Measurements from ENCODE around the gene HSF2. TPM values are rescaled to one million over a fixed set of nuclear protein-coding genes. Genes with fewer than 3 reads are reported as not detected.
"Not testable (repeated sequence)": the region's sequence is repeated elsewhere in the genome, so short reads cannot be mapped to it uniquely, and the experiment has no call there.

Gene HSF2
- total RNA-seq, 6 experiments from 2014 or later, result 7.0 to 10.9 (median 9.2) TPM

DNA sequence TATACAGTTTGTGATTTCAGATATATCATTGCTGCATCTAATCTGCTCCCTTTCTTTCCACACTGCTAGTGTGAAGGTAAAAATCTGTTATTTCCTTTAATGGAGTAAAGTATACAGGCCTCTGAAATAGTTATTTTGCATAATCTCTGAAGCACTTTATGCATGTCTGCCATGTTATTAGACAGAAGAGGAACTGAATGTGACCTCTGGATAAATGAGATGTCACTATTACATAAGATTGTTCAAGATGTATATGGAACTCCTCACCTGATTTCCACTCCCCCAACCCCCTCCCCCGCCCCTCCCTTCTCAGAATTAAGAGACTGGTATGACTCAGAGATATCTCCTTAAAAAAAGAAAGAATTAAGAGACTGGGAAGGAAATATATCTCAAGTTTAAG is 45.8 kb downstream of the HSF2 start:
- peaks cover 8% of the 10 kb centered on the region for H3K4me1 Mint-ChIP-seq (ENCODE audit: low read depth)
- peaks cover 38% of the 10 kb centered on the region for H3K36me3 Mint-ChIP-seq (ENCODE audit: low read depth)
- no peaks in the 10 kb centered on the region for H3K27me3 Mint-ChIP-seq (ENCODE audit: insufficient read depth)
- H3K9me3 Mint-ChIP-seq, result no peaks in the 10 kb centered on the region
- TF ChIP-seq CTCF (IDR thresholded peaks at IDR 0.05), result no peak
- no peak overlapping the region for H3K4me3 Mint-ChIP-seq
- no peak overlapping the region for H3K27ac Mint-ChIP-seq
- DNase-seq, result no peak

DNA sequence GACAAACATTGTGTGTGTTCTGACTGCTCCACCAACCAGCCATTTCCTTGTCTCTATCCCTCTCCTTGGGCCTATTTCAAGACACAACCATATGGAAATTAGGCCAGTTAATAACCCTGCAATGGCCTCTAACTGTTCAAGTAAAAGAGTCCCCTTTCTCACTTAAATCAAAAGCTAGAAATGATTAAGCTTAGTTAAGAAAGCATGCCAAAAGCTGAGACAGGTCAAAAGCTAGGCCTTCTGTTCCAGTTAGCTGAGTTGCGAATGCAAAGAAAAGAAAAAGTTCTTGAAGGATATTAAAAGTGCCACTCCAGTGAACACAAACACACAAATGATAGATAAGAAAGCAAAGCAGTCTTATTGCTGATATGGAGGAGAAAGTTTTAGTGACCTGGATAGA is 49.6 kb downstream of the HSF2 start:
- no peak overlapping the region for H3K4me3 Mint-ChIP-seq
- no peaks in the 10 kb centered on the region for H3K9me3 Mint-ChIP-seq
- H3K27ac Mint-ChIP-seq, result no peak overlapping the region
- H3K36me3 Mint-ChIP-seq (ENCODE audit: low read depth), result peaks cover 42% of the 10 kb centered on the region
- no peak for TF ChIP-seq CTCF (IDR thresholded peaks at IDR 0.05)
- H3K27me3 Mint-ChIP-seq (ENCODE audit: insufficient read depth), result no peaks in the 10 kb centered on the region
- DNase-seq, result no peak
- H3K4me1 Mint-ChIP-seq (ENCODE audit: low read depth), result peaks cover 8% of the 10 kb centered on the region

DNA sequence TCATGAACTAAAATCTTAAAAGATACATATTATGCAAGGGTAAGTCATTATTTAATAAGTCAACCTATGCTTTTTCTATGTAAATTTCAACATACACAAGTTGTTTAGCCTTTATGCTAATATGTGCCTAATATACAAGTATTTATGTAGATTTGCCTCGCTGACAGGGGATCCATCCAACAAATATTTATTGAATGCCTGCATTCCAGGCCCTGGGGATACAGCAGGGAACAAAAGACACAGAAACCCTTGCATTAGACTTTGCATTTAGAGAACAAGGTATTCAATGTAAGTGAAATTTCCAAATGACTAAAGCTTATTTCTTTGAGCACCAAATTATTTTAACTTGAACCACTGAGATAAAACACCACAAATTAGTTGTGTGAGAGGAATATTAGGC is 53.1 kb downstream of the HSF2 start:
- H3K4me3 Mint-ChIP-seq, result no peak overlapping the region
- no peaks in the 10 kb centered on the region for H3K9me3 Mint-ChIP-seq
- DNase-seq, result no peak
- no peaks in the 10 kb centered on the region; the same call in 1 of the 2 replicates for H3K27me3 Mint-ChIP-seq (ENCODE audit: insufficient read depth)
- no peak overlapping the region for H3K27ac Mint-ChIP-seq
- no peak for TF ChIP-seq CTCF (IDR thresholded peaks at IDR 0.05)
- no peaks in the 10 kb centered on the region for H3K4me1 Mint-ChIP-seq (ENCODE audit: low read depth)
- H3K36me3 Mint-ChIP-seq (ENCODE audit: low read depth), result peaks cover 39% of the 10 kb centered on the region

DNA sequence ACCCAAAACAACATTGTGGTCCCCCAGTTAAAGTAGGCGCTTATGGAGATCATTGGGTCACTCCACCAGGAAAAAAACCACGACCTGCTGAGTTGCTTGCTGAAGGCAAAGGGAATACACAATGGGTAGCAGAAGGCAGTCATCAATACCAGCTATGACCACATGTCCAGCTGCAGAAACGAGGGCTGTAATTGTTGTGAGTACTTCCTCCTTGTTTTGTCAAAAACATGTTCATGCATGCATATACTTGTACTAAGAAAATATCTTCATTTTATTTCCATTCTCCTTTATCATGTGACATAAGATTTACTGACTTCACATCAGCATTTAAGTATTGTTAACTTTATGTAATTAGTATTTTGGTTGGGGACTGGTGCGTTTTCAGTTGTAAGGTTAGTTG is 55.2 kb downstream of the HSF2 start:
- DNase-seq, result no peak
- no peaks in the 10 kb centered on the region; the same call in 1 of the 2 replicates for H3K27me3 Mint-ChIP-seq (ENCODE audit: insufficient read depth)
- H3K36me3 Mint-ChIP-seq (ENCODE audit: low read depth), result peaks cover 39% of the 10 kb centered on the region
- H3K4me3 Mint-ChIP-seq, result no peak overlapping the region
- H3K27ac Mint-ChIP-seq, result no peak overlapping the region
- no peaks in the 10 kb centered on the region for H3K9me3 Mint-ChIP-seq
- peaks cover 13% of the 10 kb centered on the region; the same call in 1 of the 2 replicates for H3K4me1 Mint-ChIP-seq (ENCODE audit: low read depth)
- TF ChIP-seq CTCF (IDR thresholded peaks at IDR 0.05), result no peak

- Mint-ChIP-seq H3K36me3 (ENCODE audit: low read depth) (peaks cover 39% of the 10 kb centered on the region), H3K4me1 (ENCODE audit: low read depth) (peaks cover 14% of the 10 kb centered on the region; the same call in 1 of the 2 replicates)
- not testable (repeated sequence) for DNase-seq; H3K4me3 Mint-ChIP-seq; H3K27ac Mint-ChIP-seq; H3K27me3 Mint-ChIP-seq (ENCODE audit: insufficient read depth); H3K9me3 Mint-ChIP-seq
Observed at GRCh38 chr6:122455116-122455515, 55.7 kb downstream of the HSF2 start.

DNA sequence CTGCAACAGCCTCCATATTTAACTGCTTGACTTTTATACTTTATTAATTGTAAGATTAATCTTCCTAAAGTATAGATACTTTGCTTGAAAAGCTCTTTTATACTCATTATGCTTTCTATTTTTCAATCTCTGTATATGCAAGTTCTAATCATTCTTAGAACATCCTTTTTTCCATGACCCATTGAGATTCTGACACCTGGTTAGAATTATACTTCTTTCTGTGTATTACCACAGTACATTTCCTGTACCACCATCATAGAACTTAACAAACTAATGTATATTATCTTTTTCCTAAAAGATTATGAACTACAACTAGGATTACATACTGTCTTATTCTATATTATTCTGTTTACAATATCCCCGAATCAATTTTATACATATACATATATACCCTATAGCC is 58.6 kb downstream of the HSF2 start:
- DNase-seq, result no peak
- Mint-ChIP-seq H3K36me3 (ENCODE audit: low read depth) (peaks cover 22% of the 10 kb centered on the region), H3K4me3 (no peak overlapping the region), H3K27ac (no peak overlapping the region), H3K27me3 (ENCODE audit: insufficient read depth) (no peaks in the 10 kb centered on the region; the same call in 1 of the 2 replicates), H3K9me3 (no peaks in the 10 kb centered on the region), H3K4me1 (ENCODE audit: low read depth) (peaks cover 32% of the 10 kb centered on the region)
- TF ChIP-seq CTCF (IDR thresholded peaks at IDR 0.05), result no peak
